ENCODE data around the gene ABCF2. TPM values are rescaled to one million over a fixed set of nuclear protein-coding genes. Genes with fewer than 3 reads are reported as not detected.

The ABCF2 gene
- total RNA-seq, 1 donor from 2014 or later, result 38.1 TPM

- DNase-seq (ENCODE audit: low spot score), result no peak
These were observed 31.2 kb downstream of the ABCF2 start for GRCh38 chr7:151195616-151196450.

- DNase-seq (ENCODE audit: low spot score), result no peak
These were observed 32.8 kb downstream of the ABCF2 start for GRCh38 chr7:151194188-151194587.

- no peak for DNase-seq (ENCODE audit: low spot score)
These were observed 33.6 kb downstream of the ABCF2 start for GRCh38 chr7:151193203-151193978.

- no peak for DNase-seq (ENCODE audit: low spot score)
These were observed 34.9 kb downstream of the ABCF2 start for GRCh38 chr7:151192002-151192539.

- no peak for DNase-seq (ENCODE audit: low spot score)
These were observed 35.5 kb downstream of the ABCF2 start for GRCh38 chr7:151191544-151191943.

GRCh38 chr7:151189038-151189437 lies 38.0 kb downstream of the ABCF2 start:
- no peak for DNase-seq (ENCODE audit: low spot score)

- no peak for DNase-seq (ENCODE audit: low spot score)
These were observed 38.8 kb downstream of the ABCF2 start for GRCh38 chr7:151188252-151188542.

- DNase-seq (ENCODE audit: low spot score), result no peak
These were observed 39.4 kb downstream of the ABCF2 start for GRCh38 chr7:151187409-151188251.

- no peak for DNase-seq (ENCODE audit: low spot score)
These were observed 40.2 kb downstream of the ABCF2 start, which contains the start of gene ASB10 for GRCh38 chr7:151186640-151187408. Gene ASB10 (minus strand): TSS chr7:151187250. CDS start chr7:151187130, 120 bp downstream.

GRCh38 chr7:151185762-151186639 lies 41.0 kb downstream of the ABCF2 start:
- peak; percentile 9 for DNase-seq (ENCODE audit: low spot score)

GRCh38 chr7:151181011-151181431 lies 46.0 kb downstream of the ABCF2 start:
- DNase-seq (ENCODE audit: low spot score), result peak; percentile 88

GRCh38 chr7:151179946-151180345 lies 47.1 kb downstream of the ABCF2 start:
- DNase-seq (ENCODE audit: low spot score), result no peak

- no peak for DNase-seq (ENCODE audit: low spot score)
These were observed 47.6 kb downstream of the ABCF2 start for GRCh38 chr7:151179287-151179860.

GRCh38 chr7:151178831-151179230 lies 48.2 kb downstream of the ABCF2 start:
- no peak for DNase-seq (ENCODE audit: low spot score)

GRCh38 chr7:151178236-151178635 lies 48.8 kb downstream of the ABCF2 start:
- DNase-seq (ENCODE audit: low spot score), result no peak

- no peak for DNase-seq (ENCODE audit: low spot score)
These were observed 49.7 kb downstream of the ABCF2 start for GRCh38 chr7:151177310-151177709.

GRCh38 chr7:151176401-151176800 lies 50.6 kb downstream of the ABCF2 start:
- peak; percentile 67 for DNase-seq (ENCODE audit: low spot score)

GRCh38 chr7:151175793-151176311 lies 51.2 kb downstream of the ABCF2 start:
- peak; percentile 81 for DNase-seq (ENCODE audit: low spot score)

Data from mesenteric fat pad (tissue), 1 donor.